ENCODE measurements around the gene CNNM3. TPM values are rescaled to one million over a fixed set of nuclear protein-coding genes. Genes with fewer than 3 reads are reported as not detected.
"Not testable (repeated sequence)": the region's sequence is repeated elsewhere in the genome, so short reads cannot be mapped to it uniquely, and the experiment has no call there.

CNNM3 gene
- total RNA-seq, 1 donor from 2014 or later = 9.0 TPM

GRCh38 chr2:96798733-96799622, 17.1 kb upstream of the CNNM3 start:
- DNase-seq (ENCODE audit: low spot score) = no peak

GRCh38 chr2:96799623-96799935, 16.5 kb upstream of the CNNM3 start:
- no peak for DNase-seq (ENCODE audit: low spot score)

GRCh38 chr2:96800061-96801004, 15.7 kb upstream of the CNNM3 start:
- no peak for DNase-seq (ENCODE audit: low spot score)

DNA sequence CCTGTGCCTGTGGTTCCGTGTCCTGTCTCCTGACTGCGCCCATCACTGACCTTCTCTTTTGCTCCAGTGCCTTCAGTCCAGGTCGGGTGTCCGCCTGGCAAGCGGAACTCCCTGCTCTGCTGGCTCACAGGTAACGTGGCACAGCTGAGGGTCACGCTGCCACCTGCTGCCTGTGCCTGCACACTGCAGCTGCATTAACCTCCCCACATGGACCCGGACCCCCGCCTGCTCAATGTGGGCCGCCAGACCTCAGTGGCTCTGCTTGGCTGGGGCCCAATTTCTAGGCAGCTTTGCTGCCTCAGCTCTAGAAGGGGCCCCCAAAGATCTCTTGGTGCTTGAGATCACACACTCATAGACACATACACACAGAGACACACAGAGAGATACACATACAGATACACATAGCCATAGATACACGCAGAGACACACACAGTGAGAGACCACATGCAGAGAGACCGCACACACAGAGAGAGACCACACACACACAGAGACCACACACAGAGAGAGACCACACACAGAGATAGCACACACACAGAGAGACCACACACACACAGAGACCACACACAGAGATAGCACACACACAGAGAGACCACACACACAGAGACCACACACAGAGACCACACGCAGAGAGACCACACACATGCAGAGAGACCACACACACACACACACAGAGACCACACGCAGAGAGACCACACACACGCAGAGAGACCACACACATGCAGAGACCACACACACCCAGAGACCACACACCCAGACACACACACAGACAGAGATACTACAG, 14.9 kb upstream of the CNNM3 start:
- no peak for DNase-seq (ENCODE audit: low spot score)

GRCh38 chr2:96801786-96802595, 14.1 kb upstream of the CNNM3 start:
- DNase-seq (ENCODE audit: low spot score) = no peak

DNA sequence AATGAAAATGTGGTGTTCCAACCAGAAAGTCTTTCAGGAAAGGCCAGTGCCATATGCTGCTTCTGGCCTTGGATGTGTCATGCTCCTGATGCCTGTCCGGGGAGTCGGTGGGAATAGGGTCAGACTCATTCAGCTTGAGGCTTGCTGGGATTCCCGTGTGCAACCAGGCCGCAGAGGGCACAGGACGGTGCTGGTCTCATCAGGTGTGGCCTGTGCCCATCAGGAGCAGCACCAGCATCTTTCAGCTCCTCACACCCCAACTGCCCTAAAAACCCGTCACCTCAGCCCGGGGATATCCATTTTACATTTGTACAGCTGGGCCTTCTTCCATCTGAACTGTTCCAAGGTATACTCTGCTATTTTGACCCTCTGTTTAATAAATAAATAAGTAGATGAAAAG, 13.3 kb upstream of the CNNM3 start:
- DNase-seq (ENCODE audit: low spot score) = no peak

DNA sequence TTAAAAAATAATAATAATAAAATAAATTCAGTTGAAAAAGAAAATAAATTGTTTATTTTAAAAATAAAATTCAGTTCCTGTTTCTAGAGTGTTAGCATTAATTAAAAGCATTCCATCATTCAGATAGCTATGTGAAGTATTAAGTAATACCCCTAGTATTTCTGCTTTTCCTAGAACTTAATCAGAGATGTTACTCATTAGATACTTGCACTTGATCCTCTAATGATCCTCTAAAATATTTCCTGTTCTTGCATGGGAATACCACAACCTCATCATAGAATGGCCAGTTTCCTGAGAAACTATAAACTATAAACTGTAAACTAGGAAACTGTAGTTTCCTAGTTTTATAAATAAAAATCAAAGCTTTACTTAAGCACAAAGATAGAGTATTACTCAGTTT, 11.1 kb upstream of the CNNM3 start:
- no peak for DNase-seq (ENCODE audit: low spot score)

DNA sequence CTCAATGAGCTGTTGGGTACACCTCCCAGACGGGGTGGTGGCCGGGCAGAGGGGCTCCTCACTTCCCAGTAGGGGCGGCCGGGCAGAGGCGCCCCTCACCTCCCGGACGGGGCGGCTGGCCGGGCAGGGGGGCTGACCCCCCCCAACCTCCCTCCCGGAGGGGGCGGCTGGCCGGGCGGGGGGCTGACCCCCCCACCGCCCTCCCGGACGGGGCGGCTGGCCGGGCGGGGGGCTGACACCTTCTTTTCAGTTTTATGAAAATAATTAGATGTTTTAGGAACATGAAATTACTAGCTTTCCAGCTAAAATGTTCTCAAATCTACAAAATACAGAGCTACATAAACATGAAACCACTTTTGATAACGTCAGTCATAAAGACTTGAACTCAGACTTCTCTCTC, 10.1 kb upstream of the CNNM3 start:
- DNase-seq (ENCODE audit: low spot score) = not testable (repeated sequence)

- DNase-seq (ENCODE audit: low spot score) = no peak
These were observed 9.5 kb upstream of the CNNM3 start for GRCh38 chr2:96806468-96807126.

- DNase-seq (ENCODE audit: low spot score) = no peak
These were observed 9.0 kb upstream of the CNNM3 start for GRCh38 chr2:96807127-96807471.

DNA sequence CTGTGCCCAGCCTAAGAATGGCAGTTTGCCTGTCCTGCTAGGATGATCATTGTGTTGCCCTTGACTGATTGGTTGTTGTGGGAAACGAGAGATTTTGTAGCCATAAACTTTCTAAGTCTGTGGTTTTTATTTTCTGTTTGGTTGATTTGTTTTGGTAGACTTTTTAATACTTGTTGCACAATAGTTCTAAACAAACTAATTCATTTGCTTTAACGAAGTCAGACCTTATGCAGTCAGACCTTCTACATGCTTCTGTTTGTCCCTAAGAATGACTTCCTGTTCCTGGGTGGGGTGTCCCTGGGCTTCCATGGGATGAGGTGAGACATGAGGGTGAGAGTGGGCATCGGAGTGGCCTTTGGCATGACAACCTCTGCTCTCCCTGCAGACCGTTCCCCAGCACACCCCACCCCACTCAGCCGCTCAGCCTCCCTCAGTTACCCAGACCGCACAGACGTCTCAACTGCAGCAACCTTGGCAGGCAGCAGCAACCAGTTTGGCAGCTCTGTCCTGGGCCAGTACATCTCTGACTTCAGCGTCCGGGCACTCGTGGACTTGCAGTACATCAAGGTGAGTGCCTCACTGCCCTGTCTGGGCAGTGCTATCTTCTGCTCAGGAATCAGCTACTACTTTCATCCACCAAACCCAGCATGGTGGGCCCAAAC, 7.8 kb upstream of the CNNM3 start:
- DNase-seq (ENCODE audit: low spot score) = no peak

DNA sequence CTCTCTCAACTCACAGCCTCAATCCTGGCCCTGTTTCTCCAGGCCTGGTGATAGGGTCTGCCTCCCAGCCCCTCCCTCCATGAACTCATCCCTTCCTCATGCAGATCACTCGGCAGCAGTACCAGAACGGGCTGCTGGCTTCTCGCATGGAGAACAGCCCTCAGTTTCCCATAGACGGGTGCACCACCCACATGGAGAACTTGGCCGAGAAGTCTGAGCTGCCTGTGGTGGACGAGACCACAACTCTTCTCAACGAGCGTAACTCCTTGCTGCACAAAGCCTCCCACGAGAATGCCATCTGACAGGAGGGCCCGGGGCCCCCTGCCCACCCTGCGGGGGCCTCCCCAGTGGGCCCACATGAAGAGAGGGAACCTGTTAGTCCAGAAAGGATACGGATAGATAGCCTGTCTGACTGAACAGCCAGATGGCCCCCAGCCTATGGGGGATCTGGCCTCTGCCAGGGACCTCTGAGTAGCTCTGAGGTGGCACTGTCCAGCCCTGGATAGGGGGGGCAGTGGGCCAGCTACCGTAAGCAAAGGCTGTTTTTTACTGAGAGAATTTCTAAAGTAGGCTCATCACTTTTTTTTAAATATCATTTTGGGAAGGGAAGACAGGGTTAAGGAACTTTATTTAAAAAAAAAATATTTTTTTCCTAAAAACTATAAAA, 6.7 kb upstream of the CNNM3 start:
- no peak for DNase-seq (ENCODE audit: low spot score)

DNA sequence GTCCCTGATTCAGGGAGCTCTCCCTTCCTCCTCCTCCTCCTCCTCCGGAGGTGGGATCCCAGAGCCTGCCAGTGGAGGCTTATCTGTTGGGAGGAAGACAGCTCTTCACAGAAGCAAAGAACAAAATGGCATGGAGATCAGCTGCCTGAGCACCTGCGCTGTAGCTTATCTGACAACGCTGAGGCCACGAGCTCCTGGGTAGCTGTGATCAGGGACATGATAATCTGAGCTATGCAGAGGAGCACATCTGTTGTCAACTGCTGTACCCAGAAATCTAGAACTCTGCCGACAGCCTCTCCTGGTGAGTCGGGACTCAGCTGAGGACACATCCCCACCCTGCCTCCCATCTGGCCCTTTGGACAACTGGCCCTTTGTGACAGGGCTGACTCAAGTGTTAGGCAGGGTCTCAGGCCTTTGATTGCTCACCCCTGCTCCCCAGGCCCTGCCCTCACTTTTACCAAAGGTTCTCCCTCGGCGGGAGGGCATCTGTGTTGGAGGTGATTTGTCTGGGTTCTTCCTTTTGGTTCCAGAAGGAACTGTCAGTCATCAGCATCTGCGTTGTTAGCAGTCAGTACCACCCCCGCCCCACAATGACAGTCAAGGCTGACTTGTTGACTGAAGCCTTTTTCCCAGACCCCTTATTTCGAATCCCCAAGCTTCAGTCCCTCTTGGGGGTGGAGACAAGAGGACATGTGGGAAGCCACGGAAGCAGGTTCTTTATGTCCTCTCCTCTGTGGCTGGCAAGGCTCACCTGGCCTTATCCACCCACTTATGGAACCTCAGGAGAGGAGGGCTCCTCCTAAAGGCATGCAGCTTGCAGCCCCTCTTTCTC, 5.9 kb upstream of the CNNM3 start:
- DNase-seq (ENCODE audit: low spot score) = no peak

- no peak for DNase-seq (ENCODE audit: low spot score)
These were observed 5.3 kb upstream of the CNNM3 start for GRCh38 chr2:96810783-96811192.

GRCh38 chr2:96811917-96812316, 4.2 kb upstream of the CNNM3 start:
- DNase-seq (ENCODE audit: low spot score) = no peak

DNA sequence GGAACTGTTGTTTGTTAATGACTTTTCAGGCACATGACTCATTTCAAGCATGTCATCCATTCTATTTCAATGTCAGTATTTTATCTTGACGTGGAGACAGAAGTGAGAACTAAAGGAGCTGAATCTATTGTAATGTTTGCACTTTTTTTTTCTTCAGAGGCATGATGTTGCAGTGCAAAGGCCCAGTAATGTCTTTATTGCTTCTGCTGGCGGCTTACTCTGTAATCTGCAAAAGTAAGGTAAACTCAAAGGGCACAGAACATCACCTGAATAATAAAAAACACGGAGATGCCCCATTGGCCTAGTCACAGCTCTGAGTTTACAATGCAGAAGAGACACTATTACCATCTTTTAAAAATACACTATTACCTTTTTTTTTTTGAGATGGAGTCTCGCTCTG, 2.4 kb upstream of the CNNM3 start:
- no peak for DNase-seq (ENCODE audit: low spot score)

GRCh38 chr2:96815326-96816126, 542 bp upstream of the CNNM3 start:
- no peak for DNase-seq (ENCODE audit: low spot score)
